Measurements from ENCODE around the gene MPIG6B. TPM values are rescaled to one million over a fixed set of nuclear protein-coding genes. Genes with fewer than 3 reads are reported as not detected.

Gene MPIG6B
- total and polyA plus RNA-seq, 2 donors from 2014 or later, result 0.60 TPM; not detected in 1

GRCh38 chr6:31742894-31743293 lies 19.7 kb downstream of the MPIG6B start:
- FAIRE-seq (no peak), DNase-seq (no peak)
- intact Hi-C loops (cut with DNase I), result no loop called here
- H3K36me3 ChIP-seq (ENCODE audit: control insufficient read depth in 2 of 3, insufficient read depth in 3 of 3, low read length in 3 of 3), result peaks cover 2 to 3% (median 3%) of the 10 kb centered on the region in 3 donors
- H3K27ac ChIP-seq (ENCODE audit: low read depth in 2 of 2, low read length in 2 of 2), result no peak overlapping the region
- H3K4me1 ChIP-seq (ENCODE audit: control insufficient read depth in 2 of 3, insufficient read depth in 2 of 3, low read depth in 1 of 3, low read length in 3 of 3), result peaks cover 6 to 16% (median 15%) of the 10 kb centered on the region in 3 donors
- no peaks in the 10 kb centered on the region for H3K27me3 ChIP-seq (ENCODE audit: control insufficient read depth, insufficient read depth, low read length)
- TF ChIP-seq, protein P1, sequence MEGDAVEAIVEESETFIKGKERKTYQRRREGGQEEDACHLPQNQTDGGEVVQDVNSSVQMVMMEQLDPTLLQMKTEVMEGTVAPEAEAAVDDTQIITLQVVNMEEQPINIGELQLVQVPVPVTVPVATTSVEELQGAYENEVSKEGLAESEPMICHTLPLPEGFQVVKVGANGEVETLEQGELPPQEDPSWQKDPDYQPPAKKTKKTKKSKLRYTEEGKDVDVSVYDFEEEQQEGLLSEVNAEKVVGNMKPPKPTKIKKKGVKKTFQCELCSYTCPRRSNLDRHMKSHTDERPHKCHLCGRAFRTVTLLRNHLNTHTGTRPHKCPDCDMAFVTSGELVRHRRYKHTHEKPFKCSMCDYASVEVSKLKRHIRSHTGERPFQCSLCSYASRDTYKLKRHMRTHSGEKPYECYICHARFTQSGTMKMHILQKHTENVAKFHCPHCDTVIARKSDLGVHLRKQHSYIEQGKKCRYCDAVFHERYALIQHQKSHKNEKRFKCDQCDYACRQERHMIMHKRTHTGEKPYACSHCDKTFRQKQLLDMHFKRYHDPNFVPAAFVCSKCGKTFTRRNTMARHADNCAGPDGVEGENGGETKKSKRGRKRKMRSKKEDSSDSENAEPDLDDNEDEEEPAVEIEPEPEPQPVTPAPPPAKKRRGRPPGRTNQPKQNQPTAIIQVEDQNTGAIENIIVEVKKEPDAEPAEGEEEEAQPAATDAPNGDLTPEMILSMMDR (IDR thresholded peaks at IDR 0.05; ENCODE audit: borderline replicate concordance, extremely low read depth, insufficient read depth), result no peak
- no peak overlapping the region for H3K4me3 ChIP-seq (ENCODE audit: low read length in 3 of 3)
- H3K9me3 ChIP-seq (ENCODE audit: control insufficient read depth in 2 of 3, insufficient read depth in 1 of 3, low read length in 3 of 3), result no peaks in the 10 kb centered on the region
- no peak overlapping the region for H3K9ac ChIP-seq (ENCODE audit: low read length in 3 of 3)

- no peaks in the 10 kb centered on the region for H3K9me3 ChIP-seq (ENCODE audit: control insufficient read depth in 2 of 3, insufficient read depth in 1 of 3, low read length in 3 of 3)
- DNase-seq (no peak), FAIRE-seq (no peak)
- no peak overlapping the region for H3K27ac ChIP-seq (ENCODE audit: low read depth in 2 of 2, low read length in 2 of 2)
- intact Hi-C loops (cut with DNase I), result no loop called here
- H3K4me1 ChIP-seq (ENCODE audit: control insufficient read depth in 2 of 3, insufficient read depth in 2 of 3, low read depth in 1 of 3, low read length in 3 of 3), result peaks cover 0 to 4% (median 4%) of the 10 kb centered on the region in 3 donors
- H3K27me3 ChIP-seq (ENCODE audit: control insufficient read depth, insufficient read depth, low read length), result no peaks in the 10 kb centered on the region
- peaks cover 2 to 3% (median 3%) of the 10 kb centered on the region in 3 donors for H3K36me3 ChIP-seq (ENCODE audit: control insufficient read depth in 2 of 3, insufficient read depth in 3 of 3, low read length in 3 of 3)
- no peak overlapping the region for H3K9ac ChIP-seq (ENCODE audit: low read length in 3 of 3)
- TF ChIP-seq, protein P1 (IDR thresholded peaks at IDR 0.05; ENCODE audit: borderline replicate concordance, extremely low read depth, insufficient read depth), result no peak
- no peak overlapping the region for H3K4me3 ChIP-seq (ENCODE audit: low read length in 3 of 3)
Observed at GRCh38 chr6:31744422-31744821, 21.2 kb downstream of the MPIG6B start.

- FAIRE-seq (no peak), DNase-seq (no peak)
- Histone ChIP-seq H3K27me3 (ENCODE audit: control insufficient read depth, insufficient read depth, low read length) (no peaks in the 10 kb centered on the region), H3K27ac (ENCODE audit: low read depth in 2 of 2, low read length in 2 of 2) (no peak overlapping the region), H3K9ac (ENCODE audit: low read length in 3 of 3) (no peak overlapping the region), H3K9me3 (ENCODE audit: control insufficient read depth in 2 of 3, insufficient read depth in 1 of 3, low read length in 3 of 3) (no peaks in the 10 kb centered on the region), H3K4me1 (ENCODE audit: control insufficient read depth in 2 of 3, insufficient read depth in 2 of 3, low read depth in 1 of 3, low read length in 3 of 3) (no peaks in the 10 kb centered on the region), H3K36me3 (ENCODE audit: control insufficient read depth in 2 of 3, insufficient read depth in 3 of 3, low read length in 3 of 3) (peaks cover 0 to 3% (median 3%) of the 10 kb centered on the region in 3 donors), H3K4me3 (ENCODE audit: low read length in 3 of 3) (no peak overlapping the region)
- TF ChIP-seq, protein P1 (IDR thresholded peaks at IDR 0.05; ENCODE audit: borderline replicate concordance, extremely low read depth, insufficient read depth), result no peak
- intact Hi-C loops (cut with DNase I), result no loop called here
Observed at GRCh38 chr6:31749301-31750036, 26.3 kb downstream of the MPIG6B start.

Measured in kidney (tissue), 14 donors.